Astrocyte (in vitro differentiated cells and primary cell): ENCODE data around the gene KCND2.

Experiments used
- EZH2 ChIP-seq: IDR thresholded peaks from 2 replicates; pipeline ENCODE4 v1.6.1; 2012; ENCODE audit warnings: mild to moderate bottlenecking, low read length, inconsistent platforms; ENCODE audit not compliant: insufficient read depth
- TF ChIP-seq, protein P1 (sequence below): IDR thresholded peaks from 2 replicates; pipeline ENCODE4 v1.5.1; 2011; ENCODE audit warnings: low read depth, mild to moderate bottlenecking, inconsistent platforms, low read length, moderate library complexity; ENCODE audit not compliant: insufficient read depth

GRCh38 chr7:120360918-120361317 is 87.9 kb downstream of the KCND2 start:
- TF ChIP-seq, protein P1, sequence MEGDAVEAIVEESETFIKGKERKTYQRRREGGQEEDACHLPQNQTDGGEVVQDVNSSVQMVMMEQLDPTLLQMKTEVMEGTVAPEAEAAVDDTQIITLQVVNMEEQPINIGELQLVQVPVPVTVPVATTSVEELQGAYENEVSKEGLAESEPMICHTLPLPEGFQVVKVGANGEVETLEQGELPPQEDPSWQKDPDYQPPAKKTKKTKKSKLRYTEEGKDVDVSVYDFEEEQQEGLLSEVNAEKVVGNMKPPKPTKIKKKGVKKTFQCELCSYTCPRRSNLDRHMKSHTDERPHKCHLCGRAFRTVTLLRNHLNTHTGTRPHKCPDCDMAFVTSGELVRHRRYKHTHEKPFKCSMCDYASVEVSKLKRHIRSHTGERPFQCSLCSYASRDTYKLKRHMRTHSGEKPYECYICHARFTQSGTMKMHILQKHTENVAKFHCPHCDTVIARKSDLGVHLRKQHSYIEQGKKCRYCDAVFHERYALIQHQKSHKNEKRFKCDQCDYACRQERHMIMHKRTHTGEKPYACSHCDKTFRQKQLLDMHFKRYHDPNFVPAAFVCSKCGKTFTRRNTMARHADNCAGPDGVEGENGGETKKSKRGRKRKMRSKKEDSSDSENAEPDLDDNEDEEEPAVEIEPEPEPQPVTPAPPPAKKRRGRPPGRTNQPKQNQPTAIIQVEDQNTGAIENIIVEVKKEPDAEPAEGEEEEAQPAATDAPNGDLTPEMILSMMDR = no peak
- no peak for TF ChIP-seq EZH2
